HG03342 (cell line): ENCODE measurements around the gene RAPGEFL1.
"Not testable (repeated sequence)": the region's sequence is repeated elsewhere in the genome, so short reads cannot be mapped to it uniquely, and the experiment has no call there.

Experiments used
- ATAC-seq: cut with Tn5 transposase; IDR thresholded peaks from one replicate; pipeline ENCODE4 v1.9.1; 2021; ENCODE audit warnings: mild to moderate bottlenecking, moderate library complexity; ENCODE audit not compliant: unreplicated experiment

Gene RAPGEFL1

DNA sequence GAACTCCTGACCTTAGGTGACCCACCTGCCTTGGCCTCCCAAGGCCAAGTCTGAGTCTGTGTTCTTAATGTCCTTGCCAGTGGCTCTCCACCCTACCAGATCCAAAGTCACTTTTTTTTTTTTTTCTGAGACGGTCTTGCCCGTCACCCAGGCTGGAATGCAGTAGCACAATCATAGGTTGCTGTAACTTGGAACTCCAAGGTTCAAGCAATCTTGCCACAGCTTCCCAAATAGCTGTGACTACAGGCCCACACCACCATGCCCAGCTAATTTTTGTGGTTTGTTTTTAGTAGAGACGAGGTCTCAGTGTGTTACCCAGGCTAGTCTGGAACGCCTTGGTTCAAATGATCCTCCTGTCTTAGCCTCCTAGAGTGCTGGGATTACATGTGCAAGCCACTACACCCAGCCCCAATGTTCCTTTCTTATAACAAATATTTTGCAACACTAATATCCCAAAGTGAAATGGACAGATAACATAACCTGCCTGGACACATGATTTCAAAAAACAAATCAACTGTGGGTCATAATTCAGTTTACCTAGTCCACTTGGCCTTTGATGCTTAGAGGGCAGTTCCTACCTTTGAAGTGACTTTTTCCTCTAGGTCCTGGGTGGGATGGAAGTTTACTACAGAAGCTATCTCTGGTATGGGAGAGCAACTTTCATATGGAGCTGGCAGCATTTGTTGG, 4.0 kb upstream of the RAPGEFL1 start:
- ATAC-seq, result no peak

DNA sequence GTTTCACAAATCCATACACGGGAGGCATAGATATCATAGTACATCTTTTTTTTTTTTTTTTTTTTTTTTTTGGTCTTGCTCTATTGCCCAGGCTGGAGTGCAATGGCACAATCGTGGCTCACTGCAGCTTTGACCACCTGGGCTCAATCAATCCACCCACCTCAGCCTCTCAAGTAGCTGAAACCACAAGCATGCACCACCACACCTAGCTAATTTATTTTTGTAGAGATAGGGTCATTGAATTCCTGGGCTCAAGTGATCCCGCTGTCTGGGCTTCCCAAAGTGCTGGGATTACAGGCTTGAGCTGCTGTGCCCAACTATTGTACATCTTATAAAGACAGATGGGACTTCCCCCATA, 3.5 kb upstream of the RAPGEFL1 start:
- no peak for ATAC-seq

DNA sequence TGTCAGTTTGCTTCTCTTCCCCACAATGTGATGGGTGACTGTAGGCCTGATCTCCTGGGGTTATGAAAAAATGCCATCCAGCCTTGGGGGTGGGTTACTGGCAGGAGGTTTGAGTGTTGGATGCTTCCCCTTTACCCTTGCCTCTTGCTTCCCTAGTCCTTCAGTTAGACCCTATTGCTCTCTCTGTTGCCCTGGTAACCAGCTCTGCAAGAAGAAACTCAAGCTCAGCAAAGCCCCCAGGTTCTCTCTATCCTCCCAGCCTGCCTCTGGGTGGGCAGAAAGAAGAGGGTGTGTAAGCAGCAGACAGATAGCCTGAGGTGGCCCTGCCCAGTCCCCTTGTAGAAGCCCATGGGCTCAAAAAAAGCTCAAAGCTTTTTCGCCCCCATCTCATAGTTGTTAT, 2.8 kb upstream of the RAPGEFL1 start:
- ATAC-seq, result no peak

DNA sequence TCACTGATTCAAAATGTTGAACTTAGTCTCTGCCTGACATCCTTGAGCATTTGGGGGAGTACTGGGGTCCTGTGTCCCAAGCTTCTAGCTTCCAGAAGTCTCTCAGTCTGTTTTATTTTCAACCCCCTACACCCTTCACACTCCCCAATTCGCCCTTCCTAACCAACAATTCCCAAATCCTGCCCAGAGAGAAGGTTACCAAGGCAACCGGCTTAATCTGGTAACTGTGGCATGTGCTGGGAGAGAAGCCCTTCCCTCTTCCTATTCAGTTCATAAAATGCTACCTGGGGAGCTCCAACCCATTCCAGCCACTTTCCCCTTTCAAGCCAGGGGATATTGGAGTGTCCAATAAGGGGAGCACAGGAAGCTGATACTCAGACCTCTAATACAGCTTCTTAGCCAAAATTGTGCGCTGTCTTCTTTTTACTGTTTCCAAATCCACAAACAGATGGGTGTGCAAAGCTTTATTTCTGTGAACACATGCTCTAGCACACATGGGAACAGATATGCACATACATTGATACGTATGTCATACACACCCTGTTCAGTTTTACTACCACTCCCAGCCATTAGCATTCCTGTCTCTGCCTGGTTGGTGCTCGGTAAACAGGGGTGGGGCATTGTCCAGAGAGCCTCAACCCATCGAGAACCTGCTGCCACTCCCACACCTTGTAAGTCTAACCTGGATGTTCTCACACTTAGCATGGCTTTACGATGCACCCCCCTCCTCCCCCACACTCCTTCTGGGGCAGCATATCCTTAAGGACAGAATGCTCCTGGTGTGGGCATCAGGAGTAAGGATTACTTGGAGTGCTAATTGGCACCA, 1.1 kb upstream of the RAPGEFL1 start:
- ATAC-seq, result no peak

DNA sequence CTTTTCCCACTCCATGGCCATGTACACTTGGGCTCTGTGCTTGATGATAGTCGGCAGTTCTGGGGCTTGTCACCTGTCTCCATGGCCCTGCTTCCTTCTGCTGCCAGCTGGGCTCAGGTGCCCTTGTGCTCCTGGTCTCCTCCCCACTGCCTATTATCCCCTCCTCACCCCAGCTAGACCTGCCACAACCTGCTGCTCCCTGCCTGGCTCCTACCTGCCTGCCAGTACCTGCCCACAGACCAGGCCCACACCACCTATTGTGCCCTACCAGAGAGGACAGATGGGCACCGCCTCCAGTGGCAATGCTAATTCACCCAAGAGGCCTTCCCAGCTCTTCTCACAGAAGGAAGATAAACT, 538 bp upstream of the RAPGEFL1 start:
- ATAC-seq, result no peak

DNA sequence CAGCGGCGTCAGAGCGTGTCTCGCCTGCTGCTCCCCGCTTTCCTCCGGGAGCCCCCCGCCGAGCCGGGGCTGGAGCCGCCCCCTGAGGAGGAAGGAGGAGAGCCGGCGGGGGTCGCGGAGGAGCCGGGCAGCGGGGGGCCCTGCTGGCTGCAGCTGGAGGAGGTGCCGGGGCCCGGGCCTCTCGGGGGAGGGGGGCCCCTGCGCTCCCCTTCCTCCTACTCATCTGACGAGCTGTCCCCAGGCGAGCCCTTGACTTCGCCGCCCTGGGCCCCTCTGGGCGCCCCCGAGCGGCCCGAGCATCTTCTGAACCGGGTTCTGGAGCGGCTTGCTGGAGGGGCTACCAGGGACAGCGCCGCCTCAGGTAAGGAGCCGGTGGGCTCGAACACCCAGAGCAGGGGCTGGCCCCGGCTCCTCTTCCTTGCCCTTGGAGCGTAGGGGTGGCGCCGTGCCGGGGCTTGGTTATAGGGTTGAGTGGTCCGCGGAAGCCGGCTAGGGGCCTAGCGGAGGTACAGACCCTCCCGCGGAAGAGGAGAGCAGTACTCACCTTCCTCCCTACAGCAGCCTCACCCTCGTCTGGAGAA, 841 bp downstream of the RAPGEFL1 start:
- ATAC-seq, result no peak

DNA sequence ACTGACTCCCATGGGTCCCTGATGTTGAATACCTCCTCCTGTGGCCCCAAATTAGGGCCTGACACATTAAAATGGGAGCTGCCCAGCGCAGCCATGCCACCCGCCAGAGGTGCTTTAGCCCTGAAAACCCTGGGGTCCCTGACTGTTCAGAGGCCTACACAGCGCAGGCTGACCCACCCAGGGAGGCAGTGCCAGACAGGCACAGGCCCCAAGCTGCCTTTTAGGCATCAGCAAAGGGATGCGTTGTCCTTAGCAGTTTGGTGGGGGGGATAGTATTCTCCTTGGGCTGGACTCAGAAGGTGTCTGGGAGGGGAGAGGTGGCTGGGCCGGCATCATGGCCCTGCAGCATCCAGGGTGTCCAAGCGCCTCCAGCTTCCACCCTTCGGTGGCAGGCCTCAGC, 1.4 kb downstream of the RAPGEFL1 start:
- ATAC-seq, result no peak

DNA sequence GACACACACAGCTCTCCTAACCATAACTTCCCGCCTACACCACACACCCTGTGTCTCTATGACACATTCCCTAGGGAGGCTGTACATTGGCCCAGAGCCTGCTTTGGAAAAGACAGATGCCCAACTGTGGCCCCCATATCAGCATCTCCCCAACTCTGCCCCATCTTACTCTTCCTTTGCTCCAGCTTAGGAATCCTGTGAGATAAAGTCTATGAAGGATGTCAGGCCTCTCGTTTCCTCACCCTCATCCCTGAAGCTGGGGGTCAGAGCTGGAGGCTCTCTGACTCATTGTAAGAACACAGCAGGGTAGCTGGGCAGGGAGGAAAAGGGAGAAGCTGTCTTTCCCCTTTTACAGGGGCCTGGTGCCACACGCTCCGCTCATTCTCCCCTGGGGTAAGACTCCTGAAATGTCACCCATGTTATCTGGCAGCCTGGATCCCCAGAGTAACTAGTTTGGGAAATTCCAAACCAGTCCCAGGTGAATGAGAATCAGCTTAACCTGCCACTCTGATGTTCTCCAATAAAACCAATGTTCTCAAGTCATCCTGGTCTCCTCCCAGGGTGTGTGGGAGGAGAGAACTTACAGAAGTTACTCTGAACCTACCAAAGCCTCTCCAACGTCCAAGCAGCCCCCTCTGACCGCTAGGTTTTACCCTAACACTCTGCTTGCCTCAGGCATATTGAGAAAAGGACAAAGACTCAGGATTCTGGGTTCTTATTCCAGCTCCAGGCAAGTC, 2.8 kb downstream of the RAPGEFL1 start:
- ATAC-seq, result no peak

DNA sequence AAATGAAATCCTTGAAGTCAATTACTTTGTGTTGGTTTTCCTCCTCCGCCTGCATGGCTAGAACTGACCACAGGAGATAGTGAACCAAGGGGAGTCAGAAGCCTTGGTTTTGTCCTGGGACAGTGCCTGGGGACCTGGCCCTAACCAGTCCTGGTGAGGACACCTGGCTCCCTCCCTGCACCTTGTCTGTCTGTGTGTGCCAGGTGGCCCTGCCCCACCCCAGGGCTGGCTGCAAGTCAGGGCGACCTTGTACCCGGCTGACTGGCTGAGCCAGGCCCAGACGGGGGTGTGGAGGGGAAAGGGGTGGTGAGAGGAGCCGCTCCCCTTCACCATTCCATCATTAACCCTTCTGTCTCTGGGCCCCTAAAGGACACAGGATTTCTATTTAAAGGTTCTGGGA, 3.4 kb downstream of the RAPGEFL1 start:
- ATAC-seq, result no peak

DNA sequence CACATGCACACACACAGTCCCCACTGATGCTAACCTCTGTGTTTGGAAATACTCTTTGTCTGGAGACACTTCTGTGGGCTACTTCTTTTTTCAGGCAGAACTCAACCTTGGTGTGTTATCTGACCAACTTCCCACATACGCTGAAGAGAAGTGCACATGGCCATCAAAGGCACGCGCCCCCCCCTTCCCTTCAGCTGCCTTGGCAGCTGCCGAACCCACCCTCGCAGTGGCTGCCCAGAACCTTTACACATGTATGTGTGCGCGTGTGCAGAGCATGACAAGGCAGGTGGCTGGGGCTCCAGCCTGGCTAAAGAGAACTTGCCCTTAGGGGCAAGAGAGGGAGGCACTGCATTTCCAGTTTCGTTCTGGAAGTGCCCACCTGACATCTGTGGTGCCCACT, 3.9 kb downstream of the RAPGEFL1 start:
- no peak for ATAC-seq

DNA sequence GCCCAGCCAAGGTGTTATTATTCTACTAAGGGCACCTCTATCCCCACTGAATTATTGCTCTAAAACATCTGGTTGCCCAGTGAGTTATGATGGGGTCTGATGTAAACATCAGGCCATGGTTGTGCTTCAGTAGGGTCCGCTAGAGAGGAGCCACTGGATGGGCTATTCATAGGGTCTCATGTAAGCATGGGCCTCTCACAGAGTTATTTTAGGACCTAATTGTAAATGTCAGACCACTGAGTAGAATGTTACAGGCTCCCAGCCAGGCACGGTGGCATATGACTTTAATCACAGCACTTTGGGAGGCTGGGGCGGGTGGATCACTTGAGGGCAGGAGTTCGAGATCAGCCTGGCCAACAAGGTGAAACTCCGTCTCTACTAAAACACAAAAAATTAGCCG, 5.3 kb downstream of the RAPGEFL1 start:
- ATAC-seq, result no peak

DNA sequence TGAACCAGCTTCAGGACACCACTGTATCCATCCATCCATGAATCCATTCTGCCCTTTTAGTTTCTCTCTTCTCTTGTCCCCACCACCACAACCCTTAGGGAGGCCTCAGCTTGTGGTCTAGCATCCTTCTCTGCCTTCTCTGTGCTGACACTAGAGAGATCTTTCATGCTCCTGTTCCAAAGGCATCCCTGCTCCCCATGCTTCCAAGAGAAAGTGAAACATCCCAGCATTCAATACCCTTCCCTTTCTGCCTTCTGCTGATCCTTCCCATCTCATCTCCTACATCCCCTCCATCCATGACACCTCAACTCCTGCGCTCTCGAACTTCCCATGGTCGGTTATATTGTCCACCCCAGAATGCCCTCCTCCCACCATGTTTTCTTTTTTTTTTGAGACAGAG, 10.0 kb downstream of the RAPGEFL1 start:
- ATAC-seq, result no peak

DNA sequence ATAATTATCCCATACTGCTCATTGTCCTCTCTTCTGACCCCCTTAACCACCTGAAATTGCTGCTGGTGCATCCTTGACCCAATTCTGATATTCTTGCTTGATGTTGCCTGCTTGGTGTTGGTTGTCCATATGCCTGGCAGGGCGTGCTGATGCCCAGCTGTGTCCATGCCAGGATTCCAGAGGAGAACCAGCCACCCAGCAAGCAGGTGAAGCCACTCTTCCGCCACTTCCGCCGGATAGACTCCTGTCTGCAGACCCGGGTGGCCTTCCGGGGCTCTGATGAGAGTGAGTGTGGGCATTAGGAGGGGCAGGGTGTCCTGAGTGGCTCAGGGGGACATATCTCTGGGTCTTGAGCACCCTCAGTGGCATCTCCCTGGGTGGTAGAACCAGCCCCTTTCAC, 11.4 kb downstream of the RAPGEFL1 start:
- ATAC-seq, result no peak

DNA sequence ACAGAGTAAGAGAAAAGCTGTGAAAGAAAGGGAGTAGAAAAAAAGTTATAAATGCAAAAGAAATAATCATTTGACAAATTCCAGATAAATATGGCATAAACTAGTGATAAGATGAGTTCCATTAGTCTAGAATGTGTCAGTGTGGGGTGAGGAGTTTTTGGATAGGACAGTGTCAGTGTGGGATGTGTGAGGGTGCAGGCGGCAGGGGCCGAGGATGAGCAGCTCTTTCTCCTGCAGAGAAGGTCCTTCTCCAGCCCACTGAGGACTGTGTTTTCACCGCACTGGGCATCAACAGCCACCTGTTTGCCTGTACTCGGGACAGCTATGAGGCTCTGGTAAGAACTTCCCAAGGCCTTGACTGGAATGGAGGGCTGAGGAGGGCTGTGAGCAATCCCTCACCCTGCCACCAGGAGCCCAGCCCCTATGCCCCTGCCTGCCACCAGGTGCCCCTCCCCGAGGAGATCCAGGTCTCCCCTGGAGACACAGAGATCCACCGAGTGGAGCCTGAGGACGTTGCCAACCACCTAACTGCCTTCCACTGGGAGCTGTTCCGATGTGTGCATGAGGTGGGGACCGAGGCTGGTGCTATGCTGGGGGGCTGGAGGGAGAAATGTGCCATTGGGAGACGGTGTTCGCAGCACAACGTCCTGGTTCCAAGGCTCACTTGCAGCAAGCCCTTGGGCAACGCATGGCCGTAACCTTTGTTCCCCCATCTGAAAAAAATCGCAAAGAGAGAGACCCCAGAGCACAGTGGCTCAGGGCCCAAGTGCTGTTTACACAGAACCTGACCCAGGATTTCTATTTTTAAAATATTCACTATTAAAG, 13.1 kb downstream of the RAPGEFL1 start:
- ATAC-seq, result no peak

DNA sequence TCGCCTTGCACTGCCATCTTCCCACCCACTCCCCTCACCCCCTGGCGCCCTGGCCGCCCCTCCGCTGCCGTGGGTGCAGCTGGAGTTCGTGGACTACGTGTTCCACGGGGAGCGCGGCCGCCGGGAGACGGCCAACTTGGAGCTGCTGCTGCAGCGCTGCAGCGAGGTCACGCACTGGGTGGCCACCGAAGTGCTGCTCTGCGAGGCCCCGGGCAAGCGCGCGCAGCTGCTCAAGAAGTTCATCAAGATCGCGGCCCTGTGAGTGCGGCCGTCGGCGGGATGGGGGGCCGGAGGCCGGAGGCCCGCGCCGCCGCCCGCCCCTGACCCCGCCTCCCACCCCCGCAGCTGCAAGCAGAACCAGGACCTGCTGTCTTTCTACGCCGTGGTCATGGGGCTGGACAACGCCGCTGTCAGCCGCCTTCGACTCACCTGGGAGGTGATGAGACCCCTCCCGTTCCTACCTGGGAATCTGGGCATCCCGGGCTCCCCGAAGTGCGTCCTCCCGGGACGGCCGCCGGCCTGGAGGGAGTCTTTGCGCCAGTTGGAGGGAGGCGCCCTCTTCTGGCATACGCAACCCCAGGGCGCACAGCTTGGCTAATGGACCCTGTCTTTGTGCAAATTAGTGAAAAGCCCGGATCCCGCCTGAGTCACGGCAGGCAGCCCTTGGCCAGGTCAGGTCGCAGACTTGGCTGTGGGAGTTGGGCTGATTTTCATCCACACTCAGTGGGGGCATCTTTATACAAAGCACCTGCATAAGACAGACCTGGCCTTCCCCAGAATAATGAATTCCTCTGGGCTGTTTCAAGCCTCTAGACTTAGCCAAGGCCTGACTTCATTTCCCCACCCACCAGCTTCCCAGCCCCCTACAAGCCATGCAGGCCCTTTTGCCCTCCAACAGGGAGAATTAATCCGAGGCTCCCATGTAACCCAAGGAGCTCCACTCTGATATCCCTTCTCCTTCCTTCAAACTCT, 14.3 kb downstream of the RAPGEFL1 start:
- peak; percentile 71 for ATAC-seq

DNA sequence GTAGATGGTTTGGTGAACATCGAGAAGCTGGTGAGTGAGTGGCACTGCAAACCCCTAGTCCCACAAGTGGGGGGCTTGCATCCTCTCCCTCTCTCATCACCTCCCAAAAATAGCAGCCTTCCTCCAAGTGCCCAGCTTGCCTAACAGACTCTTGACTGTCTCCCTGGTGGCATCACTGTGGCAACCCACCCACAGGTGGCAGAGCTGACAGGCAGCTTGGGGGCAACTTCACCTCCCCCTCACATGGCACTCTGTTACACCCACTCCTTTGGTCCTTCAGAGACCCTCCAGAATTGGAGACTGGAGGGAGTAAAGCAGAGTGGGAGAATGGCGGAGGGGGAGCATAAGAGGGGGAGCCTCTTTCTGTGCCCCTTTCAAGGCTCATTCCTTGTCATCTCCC, 15.7 kb downstream of the RAPGEFL1 start:
- no peak for ATAC-seq

DNA sequence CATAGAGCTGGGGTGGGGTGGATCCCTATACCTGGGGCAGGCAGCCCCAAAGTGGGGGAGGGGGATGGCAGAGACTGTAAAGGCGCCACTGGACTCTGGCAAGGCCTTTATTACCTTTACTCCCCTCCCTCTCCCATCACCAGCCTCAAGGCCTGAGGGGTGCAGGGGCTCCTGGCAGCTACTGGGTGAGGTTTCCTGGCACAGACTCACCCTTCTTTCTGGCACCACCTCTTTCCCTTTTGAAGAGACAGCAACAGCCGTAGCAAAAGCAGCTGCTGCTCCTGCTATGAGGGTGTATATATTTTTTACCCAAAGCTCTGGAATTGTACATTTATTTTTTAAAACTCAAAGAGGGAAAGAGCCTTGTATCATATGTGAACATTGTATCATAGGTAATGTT, 17.6 kb downstream of the RAPGEFL1 start:
- ATAC-seq, result no peak

DNA sequence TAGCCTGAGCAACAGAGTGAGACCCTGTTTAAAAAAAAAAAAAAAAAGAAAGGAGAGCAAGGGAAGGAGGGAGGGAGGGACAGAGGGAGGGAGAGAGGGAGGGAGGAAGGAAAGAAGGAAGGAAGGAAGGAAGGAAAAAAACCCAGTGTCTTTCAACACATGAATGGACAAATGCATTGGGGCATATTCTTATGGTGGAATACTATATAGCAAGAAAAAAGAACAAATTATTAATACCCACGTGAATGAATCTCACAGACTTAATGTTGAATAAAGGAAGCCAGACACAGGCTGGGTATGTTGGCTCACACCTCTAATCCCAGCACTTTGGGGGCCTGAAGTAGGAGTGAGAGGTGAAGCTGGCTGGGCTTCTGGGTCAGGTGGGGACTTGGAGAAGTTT, 20.3 kb downstream of the RAPGEFL1 start:
- ATAC-seq, result no peak

DNA sequence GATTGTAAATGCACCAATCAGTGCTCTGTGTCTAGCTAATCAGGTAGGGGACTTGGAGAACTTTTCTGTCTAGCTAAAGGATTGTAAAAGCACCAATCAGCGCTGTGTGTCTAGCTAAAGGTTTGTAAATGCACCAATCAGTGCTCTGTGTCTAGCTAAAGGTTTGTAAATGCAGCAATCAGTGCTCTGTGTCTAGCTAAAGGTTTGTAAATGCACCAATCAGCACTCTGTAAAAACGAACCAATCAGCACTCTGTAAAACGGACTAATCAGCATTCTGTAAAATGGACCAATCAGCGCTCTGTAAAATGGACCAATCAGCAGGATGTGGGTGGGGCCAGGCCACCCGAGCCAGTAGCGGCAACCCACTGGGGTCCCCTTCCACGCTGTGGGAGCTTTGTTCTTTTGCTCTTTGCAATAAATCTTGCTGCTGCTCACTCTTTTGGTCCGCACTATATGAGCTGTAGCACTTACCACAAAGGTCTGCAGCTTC, 20.7 kb downstream of the RAPGEFL1 start:
- ATAC-seq, result not testable (repeated sequence)
